Right forelimb (tissue), 1 donor: Measurements from ENCODE around the gene KCTD15.

Experiments
- DNase-seq: peaks from one replicate; pipeline ENCODE4 v3.0.0-alpha.2; 2018

KCTD15 gene

GRCh38 chr19:33862981-33863380, 66.3 kb downstream of the KCTD15 start:
- DNase-seq = no peak

DNA sequence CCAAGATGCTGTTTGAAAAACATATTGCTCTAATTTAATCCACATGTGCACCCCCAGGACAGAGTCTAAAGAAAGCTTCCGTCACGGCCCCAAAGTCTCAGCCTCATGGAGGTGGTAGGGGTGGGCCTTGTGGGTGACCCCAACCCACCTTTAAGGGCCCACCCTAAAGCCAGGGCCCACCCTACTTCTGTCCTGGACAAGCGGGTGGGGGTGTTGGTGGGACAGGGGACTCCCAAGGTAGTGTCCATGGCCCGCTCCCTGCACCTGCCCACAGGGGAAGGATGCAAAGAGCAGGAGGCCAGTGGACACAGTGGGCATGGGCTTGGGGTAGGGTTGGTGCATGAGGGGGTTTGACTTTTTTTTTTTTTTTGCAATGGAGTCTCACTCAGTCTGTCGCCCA, 66.8 kb downstream of the KCTD15 start:
- DNase-seq = no peak

- DNase-seq = no peak
Measured at GRCh38 chr19:33864311-33864850, 67.7 kb downstream of the KCTD15 start.

GRCh38 chr19:33865306-33865705, 68.6 kb downstream of the KCTD15 start:
- DNase-seq = no peak
